Measurements from ENCODE around the gene SHC1.
"Not testable (repeated sequence)": the region's sequence is repeated elsewhere in the genome, so short reads cannot be mapped to it uniquely, and the experiment has no call there.

SHC1 gene

DNA sequence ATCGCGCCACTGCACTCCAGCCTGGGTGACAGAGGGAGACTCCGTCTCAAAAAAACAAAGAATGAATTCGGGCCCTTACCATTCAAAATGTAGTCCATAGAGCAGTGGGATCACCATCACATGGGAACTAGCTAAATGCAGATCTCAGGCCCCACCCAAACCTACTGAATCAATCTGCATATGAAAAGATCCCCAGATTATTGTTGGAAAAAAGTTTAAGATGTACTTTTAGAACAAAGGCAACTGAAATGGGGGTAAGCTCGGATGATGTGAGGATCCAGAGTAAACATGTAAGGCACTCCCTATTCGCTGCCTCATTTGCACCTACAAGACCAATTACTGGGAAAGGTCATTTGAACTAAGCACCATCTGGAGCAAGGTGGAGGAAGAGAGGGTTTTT, 11.8 kb upstream of the SHC1 start:
- H3K4me1 ChIP-seq (ENCODE audit: control insufficient read depth, insufficient read depth, low read length): no peaks in the 10 kb centered on the region
- peak overlapping the region; percentile 23; the same call in 1 of the 2 replicates for H3K4me3 ChIP-seq (ENCODE audit: low read length)
- WGBS (ENCODE audit: insufficient coverage, insufficient read length): no CpG with 5 or more reads among the region's 6 CpGs
- DNase-seq (ENCODE audit: low read depth, low spot score): no peak
- H3K27me3 ChIP-seq (ENCODE audit: control insufficient read depth, insufficient read depth, low read length): no peaks in the 10 kb centered on the region
- H3K27ac ChIP-seq (ENCODE audit: low read length): no peak overlapping the region
- H3K36me3 ChIP-seq (ENCODE audit: control insufficient read depth, insufficient read depth, low read length): peaks cover 6% of the 10 kb centered on the region; the same call in 1 of the 2 replicates
- H3K9me3 ChIP-seq (ENCODE audit: control insufficient read depth, insufficient read depth, low read length): no peaks in the 10 kb centered on the region

DNA sequence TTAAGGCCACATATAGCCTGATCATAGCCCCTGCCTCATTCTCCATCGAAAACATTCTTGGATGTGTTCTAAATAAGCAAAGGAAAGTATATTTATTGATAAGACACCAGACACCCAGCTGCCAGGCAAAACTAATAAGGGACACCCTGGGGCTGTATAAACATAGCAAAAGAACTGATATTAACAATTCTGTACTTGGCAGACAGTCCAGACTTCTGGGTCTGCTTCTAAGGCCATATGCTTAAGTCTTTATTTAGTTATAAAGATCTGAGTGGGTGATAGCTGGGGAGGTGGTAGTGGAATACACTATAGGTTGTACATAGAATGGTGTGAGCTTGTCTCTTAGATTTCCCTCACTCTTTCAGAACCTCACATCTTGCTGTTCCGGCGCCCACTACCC, 7.8 kb upstream of the SHC1 start:
- no peaks in the 10 kb centered on the region for H3K9me3 ChIP-seq (ENCODE audit: control insufficient read depth, insufficient read depth, low read length)
- no peak overlapping the region for H3K27ac ChIP-seq (ENCODE audit: low read length)
- DNase-seq (ENCODE audit: low read depth, low spot score): no peak
- H3K4me1 ChIP-seq (ENCODE audit: control insufficient read depth, insufficient read depth, low read length): no peaks in the 10 kb centered on the region
- no peak overlapping the region for H3K4me3 ChIP-seq (ENCODE audit: low read length)
- peaks cover 6% of the 10 kb centered on the region; the same call in 1 of the 2 replicates for H3K36me3 ChIP-seq (ENCODE audit: control insufficient read depth, insufficient read depth, low read length)
- WGBS (ENCODE audit: insufficient coverage, insufficient read length): no CpG with 5 or more reads among the region's 3 CpGs
- H3K27me3 ChIP-seq (ENCODE audit: control insufficient read depth, insufficient read depth, low read length): no peaks in the 10 kb centered on the region

DNA sequence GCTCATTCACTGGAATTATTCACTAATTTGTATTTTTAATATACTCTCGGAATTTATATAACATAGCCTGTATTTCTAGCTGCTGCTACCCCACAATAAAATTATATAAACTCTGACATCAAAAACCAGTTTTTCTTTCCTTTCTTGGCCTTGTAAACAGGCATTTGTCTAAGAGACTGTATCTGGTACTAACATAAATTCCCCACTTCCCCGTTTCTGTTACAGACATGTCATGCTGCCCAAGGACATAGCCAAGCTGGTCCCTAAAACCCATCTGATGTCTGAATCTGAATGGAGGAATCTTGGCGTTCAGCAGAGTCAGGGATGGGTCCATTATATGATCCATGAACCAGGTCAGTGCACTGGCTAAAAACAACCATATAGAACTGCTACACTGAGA, 7.2 kb upstream of the SHC1 start:
- H3K36me3 ChIP-seq (ENCODE audit: control insufficient read depth, insufficient read depth, low read length); H3K4me1 ChIP-seq (ENCODE audit: control insufficient read depth, insufficient read depth, low read length); DNase-seq (ENCODE audit: low read depth, low spot score); H3K27ac ChIP-seq (ENCODE audit: low read length); H3K4me3 ChIP-seq (ENCODE audit: low read length); H3K27me3 ChIP-seq (ENCODE audit: control insufficient read depth, insufficient read depth, low read length); H3K9me3 ChIP-seq (ENCODE audit: control insufficient read depth, insufficient read depth, low read length): not testable (repeated sequence)
- no CpG with 5 or more reads among the region's 3 CpGs for WGBS (ENCODE audit: insufficient coverage, insufficient read length)

DNA sequence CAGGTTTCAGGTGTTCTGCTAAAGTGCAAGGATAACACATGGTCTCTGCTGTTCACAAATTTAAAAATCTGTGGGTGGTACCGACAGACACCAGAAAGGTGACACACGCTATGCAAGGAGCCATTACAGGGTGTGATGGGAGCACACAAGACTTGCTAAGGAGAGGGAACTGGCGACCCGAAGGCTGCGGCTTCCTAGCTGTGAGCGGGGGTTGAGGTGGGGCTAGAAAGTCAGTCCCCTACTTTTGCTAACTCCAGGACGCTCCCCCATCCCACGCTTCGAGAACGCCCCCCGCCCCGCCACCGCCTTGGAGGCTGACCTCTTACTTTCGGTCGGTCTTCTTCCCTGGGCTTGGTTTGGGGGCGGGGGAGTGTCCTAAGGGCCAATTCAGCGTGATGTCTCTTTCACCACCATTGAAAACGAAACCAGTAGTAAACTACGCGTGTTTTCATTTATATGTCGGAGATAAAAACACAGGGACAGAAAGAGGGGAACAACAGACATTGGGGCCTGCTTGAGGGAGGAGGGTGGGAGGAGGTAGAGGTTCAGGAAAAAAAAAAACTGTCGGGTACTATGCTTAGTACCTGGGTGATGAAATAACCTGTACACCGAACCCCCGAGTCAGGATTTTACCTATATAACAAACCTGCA, 5.0 kb upstream of the SHC1 start:
- DNase-seq (ENCODE audit: low read depth, low spot score): no peak
- peaks cover 6% of the 10 kb centered on the region; the same call in 1 of the 2 replicates for H3K36me3 ChIP-seq (ENCODE audit: control insufficient read depth, insufficient read depth, low read length)
- peak overlapping the region; percentile 82; the same call in 1 of the 2 replicates for H3K4me3 ChIP-seq (ENCODE audit: low read length)
- no peaks in the 10 kb centered on the region for H3K27me3 ChIP-seq (ENCODE audit: control insufficient read depth, insufficient read depth, low read length)
- peaks cover 8% of the 10 kb centered on the region; the same call in 1 of the 2 replicates for H3K4me1 ChIP-seq (ENCODE audit: control insufficient read depth, insufficient read depth, low read length)
- H3K27ac ChIP-seq (ENCODE audit: low read length): peak overlapping the region; percentile 6
- WGBS (ENCODE audit: insufficient coverage, insufficient read length): no CpG with 5 or more reads among the region's 24 CpGs
- no peaks in the 10 kb centered on the region for H3K9me3 ChIP-seq (ENCODE audit: control insufficient read depth, insufficient read depth, low read length)

DNA sequence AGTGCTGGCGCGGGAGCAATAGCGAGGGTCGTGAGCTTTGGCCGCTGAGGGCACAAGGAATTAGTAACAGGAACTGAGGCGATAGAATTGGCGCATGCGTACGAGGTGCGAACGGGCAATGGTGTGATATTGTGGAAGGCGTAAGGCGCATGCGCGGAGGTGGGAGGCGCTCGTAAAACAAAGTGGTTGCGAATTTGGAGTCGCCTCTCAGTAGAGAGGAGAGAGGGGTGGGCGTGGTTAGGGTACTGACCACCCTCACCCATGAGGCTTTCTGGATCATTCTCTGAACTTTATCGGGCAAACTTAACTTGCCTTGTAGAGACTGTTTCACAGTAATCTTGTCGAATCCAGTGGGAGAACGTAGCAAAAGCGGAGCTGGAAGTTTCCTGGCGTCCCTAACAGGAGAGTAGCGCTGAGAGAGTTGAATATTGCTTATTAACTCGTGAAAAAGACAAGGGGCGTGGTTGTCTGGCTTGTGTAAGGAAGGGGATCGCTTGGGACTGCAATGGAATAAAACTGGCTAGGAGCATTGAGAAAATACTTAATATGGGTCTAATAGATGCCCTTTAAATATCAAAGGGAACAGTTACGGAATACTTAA, 4.4 kb upstream of the SHC1 start:
- Histone ChIP-seq H3K4me3 (ENCODE audit: low read length) (peak overlapping the region; percentile 82), H3K36me3 (ENCODE audit: control insufficient read depth, insufficient read depth, low read length) (peaks cover 6% of the 10 kb centered on the region; the same call in 1 of the 2 replicates), H3K27me3 (ENCODE audit: control insufficient read depth, insufficient read depth, low read length) (no peaks in the 10 kb centered on the region), H3K9me3 (ENCODE audit: control insufficient read depth, insufficient read depth, low read length) (no peaks in the 10 kb centered on the region), H3K27ac (ENCODE audit: low read length) (peak overlapping the region; percentile 6), H3K4me1 (ENCODE audit: control insufficient read depth, insufficient read depth, low read length) (peaks cover 8% of the 10 kb centered on the region; the same call in 1 of the 2 replicates)
- DNase-seq (ENCODE audit: low read depth, low spot score): no peak
- no CpG with 5 or more reads among the region's 30 CpGs for WGBS (ENCODE audit: insufficient coverage, insufficient read length)

DNA sequence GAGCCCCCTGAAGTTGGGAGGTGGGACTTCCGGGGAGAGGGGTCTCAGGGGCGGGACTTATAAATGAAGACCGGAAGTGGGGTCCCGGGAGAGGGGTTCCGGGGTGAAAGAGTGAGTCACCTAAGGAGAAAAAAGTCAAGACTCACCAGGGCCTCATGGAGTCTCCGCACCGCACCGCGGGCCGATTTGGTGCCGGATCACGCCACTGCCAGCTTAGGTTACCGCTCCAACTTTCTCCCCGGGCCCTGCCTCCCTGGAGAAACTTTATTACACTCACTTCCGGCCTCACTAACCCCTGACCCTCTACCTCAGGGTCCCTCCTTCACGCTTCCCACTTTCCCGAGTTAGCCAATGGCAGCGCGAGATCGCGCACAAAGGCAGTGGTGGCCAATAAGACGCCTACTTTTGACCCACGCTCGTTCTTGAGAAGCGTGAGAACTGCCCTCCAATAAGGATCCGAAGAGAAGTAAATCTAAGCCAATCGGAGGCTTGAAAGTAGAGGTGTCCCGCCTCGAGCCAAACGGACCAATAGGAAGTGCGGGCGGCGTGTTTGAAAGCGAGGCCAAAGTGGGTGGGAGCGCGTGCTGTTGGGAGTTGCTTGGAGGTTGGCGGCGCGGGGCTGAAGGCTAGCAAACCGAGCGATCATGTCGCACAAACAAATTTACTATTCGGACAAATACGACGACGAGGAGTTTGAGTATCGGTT, 3.7 kb upstream of the SHC1 start, which contains the start of gene CKS1B:
Gene CKS1B, plus strand, starts transcription at position 580 of the 706 bp plus-strand sequence. Its CDS starts 65 bp downstream, at position 645.
- Histone ChIP-seq H3K4me1 (ENCODE audit: control insufficient read depth, insufficient read depth, low read length) (peaks cover 8% of the 10 kb centered on the region; the same call in 1 of the 2 replicates), H3K27me3 (ENCODE audit: control insufficient read depth, insufficient read depth, low read length) (no peaks in the 10 kb centered on the region), H3K9me3 (ENCODE audit: control insufficient read depth, insufficient read depth, low read length) (no peaks in the 10 kb centered on the region), H3K27ac (ENCODE audit: low read length) (peak within 1 kb of the TSS; percentile 6), H3K36me3 (ENCODE audit: control insufficient read depth, insufficient read depth, low read length) (peaks cover under 1% of the 10 kb centered on the region; the same call in 1 of the 2 replicates), H3K4me3 (ENCODE audit: low read length) (peak within 1 kb of the TSS; percentile 83)
- peak; percentile 99 for DNase-seq (ENCODE audit: low read depth, low spot score)
- WGBS (ENCODE audit: insufficient coverage, insufficient read length): no CpG with 5 or more reads among the region's 47 CpGs

DNA sequence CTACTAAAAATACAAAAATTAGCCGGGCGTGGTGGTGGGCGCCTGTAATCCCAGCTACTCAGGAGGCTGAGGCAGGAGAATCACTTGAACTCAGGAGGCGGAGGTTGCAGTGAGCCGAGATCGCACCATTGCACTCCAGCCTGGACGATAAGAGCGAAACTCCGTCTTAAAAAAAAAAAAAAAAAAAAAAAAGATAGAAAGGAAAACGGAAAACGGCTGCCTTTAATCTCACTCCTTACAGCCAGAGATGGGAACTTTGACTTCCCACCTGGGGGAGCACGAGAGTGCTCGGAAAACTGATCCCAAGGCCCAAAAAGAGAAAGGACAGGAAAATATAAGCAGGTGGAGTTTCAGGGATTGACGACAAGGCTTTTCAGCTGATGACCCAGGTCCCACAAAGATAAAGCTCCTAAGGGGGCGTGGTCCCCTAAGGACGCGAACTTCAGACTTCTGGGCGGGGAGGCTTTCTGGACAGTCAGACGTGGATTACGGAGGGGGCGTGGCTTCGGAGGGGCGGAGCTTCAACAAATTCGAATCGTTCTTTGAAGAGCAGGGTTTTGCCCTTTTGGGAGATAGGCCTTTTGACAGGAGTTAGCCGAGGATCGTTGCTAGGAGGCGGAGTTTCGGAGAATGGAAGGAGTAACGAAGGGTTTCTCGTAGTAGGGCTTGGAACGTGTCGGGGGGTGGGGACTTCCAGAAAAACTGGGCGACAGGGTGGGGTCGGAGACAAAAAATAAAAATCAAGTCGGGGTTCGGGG, 3.0 kb upstream of the SHC1 start:
- peak; percentile 98 for DNase-seq (ENCODE audit: low read depth, low spot score)
- no peaks in the 10 kb centered on the region; the same call in 1 of the 2 replicates for H3K36me3 ChIP-seq (ENCODE audit: control insufficient read depth, insufficient read depth, low read length)
- no peaks in the 10 kb centered on the region for H3K27me3 ChIP-seq (ENCODE audit: control insufficient read depth, insufficient read depth, low read length)
- peak overlapping the region; percentile 83; the same call in 1 of the 2 replicates for H3K4me3 ChIP-seq (ENCODE audit: low read length)
- H3K4me1 ChIP-seq (ENCODE audit: control insufficient read depth, insufficient read depth, low read length): peaks cover 10% of the 10 kb centered on the region
- WGBS (ENCODE audit: insufficient coverage, insufficient read length): no CpG with 5 or more reads among the region's 37 CpGs
- peak overlapping the region; percentile 70 for H3K27ac ChIP-seq (ENCODE audit: low read length)
- no peaks in the 10 kb centered on the region for H3K9me3 ChIP-seq (ENCODE audit: control insufficient read depth, insufficient read depth, low read length)

DNA sequence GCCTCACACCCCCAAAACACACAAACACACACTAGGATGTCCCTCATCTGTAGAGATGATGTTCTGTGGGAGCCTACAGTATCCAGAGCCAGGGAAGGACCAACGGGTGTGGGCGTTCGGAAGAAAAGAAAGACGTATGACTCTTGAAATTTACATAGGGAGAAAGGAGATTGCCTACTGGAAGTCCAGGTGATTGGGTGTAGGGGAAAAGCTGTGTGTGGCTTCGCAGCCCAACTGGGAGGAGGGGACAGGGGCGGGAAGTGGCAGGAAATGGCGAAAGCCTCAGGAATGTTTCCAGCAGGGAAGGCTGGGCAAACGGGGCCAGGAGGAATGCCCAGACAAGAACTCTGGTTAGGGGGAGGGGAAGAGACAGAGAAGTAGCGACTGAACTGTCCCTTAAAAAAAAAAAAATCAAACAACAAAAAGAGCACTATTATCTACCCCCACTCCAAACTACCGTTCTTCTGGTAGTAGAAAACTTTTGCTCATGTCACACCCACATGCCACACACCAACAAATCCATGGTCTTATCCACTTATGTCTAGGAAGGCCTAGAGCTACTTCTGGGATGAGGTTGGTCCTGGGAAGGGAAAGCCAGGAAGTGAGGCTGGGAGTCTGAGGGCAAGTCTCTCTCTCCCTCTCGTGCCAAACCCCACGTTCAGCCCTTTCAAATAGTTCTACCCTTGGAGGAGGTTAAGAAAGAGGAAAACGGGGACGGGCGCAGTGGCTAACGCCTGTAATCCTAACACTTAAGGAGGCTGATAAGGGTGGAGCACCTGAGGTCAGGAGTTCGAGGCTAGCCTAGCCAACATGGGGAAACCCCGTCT, 2.2 kb upstream of the SHC1 start:
- no CpG with 5 or more reads among the region's 18 CpGs for WGBS (ENCODE audit: insufficient coverage, insufficient read length)
- H3K4me1 ChIP-seq (ENCODE audit: control insufficient read depth, insufficient read depth, low read length): peaks cover 10% of the 10 kb centered on the region
- H3K36me3 ChIP-seq (ENCODE audit: control insufficient read depth, insufficient read depth, low read length): peaks cover under 1% of the 10 kb centered on the region
- H3K27ac ChIP-seq (ENCODE audit: low read length): peak overlapping the region; percentile 78
- peak; percentile 94 for DNase-seq (ENCODE audit: low read depth, low spot score)
- H3K27me3 ChIP-seq (ENCODE audit: control insufficient read depth, insufficient read depth, low read length): no peaks in the 10 kb centered on the region
- peak overlapping the region; percentile 16; the same call in 1 of the 2 replicates for H3K4me3 ChIP-seq (ENCODE audit: low read length)
- no peaks in the 10 kb centered on the region for H3K9me3 ChIP-seq (ENCODE audit: control insufficient read depth, insufficient read depth, low read length)

DNA sequence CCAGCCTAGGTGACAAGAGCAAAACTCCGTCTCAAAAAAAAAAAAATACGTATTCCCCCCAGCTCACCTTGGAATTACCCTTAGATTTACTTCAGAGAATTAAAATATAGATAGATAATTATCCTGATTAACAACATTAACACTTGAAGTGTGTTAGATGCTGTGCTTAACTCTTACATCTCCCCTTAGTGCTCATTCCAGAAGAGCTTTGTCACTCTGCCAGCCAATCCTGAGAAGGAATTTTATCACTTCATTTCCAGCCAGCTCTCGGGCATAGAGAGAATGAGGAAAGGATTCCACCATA, 1.6 kb upstream of the SHC1 start:
- Histone ChIP-seq H3K36me3 (ENCODE audit: control insufficient read depth, insufficient read depth, low read length) (peaks cover 5% of the 10 kb centered on the region), H3K9me3 (ENCODE audit: control insufficient read depth, insufficient read depth, low read length) (no peaks in the 10 kb centered on the region), H3K4me3 (ENCODE audit: low read length) (peak overlapping the region; percentile 5; the same call in 1 of the 2 replicates), H3K27ac (ENCODE audit: low read length) (peak overlapping the region; percentile 78), H3K4me1 (ENCODE audit: control insufficient read depth, insufficient read depth, low read length) (peaks cover 10% of the 10 kb centered on the region), H3K27me3 (ENCODE audit: control insufficient read depth, insufficient read depth, low read length) (no peaks in the 10 kb centered on the region)
- WGBS (ENCODE audit: insufficient coverage, insufficient read length): no CpG with 5 or more reads among the region's 3 CpGs
- no peak for DNase-seq (ENCODE audit: low read depth, low spot score)
